Fibroblast of villous mesenchyme (primary cell): ENCODE results near the gene PXMP4. TPM values are rescaled to one million over a fixed set of nuclear protein-coding genes. Genes with fewer than 3 reads are reported as not detected.
"Not testable (repeated sequence)": the region's sequence is repeated elsewhere in the genome, so short reads cannot be mapped to it uniquely, and the experiment has no call there.

Experiments used
- DNase-seq: peaks from one replicate; pipeline ENCODE4 v3.0.0-alpha.2; 2010; ENCODE audit warnings: low read depth
- H3K4me3 ChIP-seq: 2 replicates; pipeline ENCODE4 v1.5.1; 2011; ENCODE audit warnings: low read depth, mild to moderate bottlenecking, low read length
- CTCF ChIP-seq: IDR thresholded peaks from 2 replicates; pipeline ENCODE4 v1.5.1; 2012; ENCODE audit warnings: low read depth, mild to moderate bottlenecking, low read length; ENCODE audit not compliant: insufficient read depth
- total RNA-seq: library from RNA; depleted of rRNA; stranded (reverse); fragments of >200 nt; gene quantifications from 2 replicates; pipeline ENCODE4 v1.2.3, GENCODE V29; 2012

Gene PXMP4
- total RNA-seq, 1 donor: 5.2 TPM

- H3K4me3 ChIP-seq: no peak overlapping the region
- no peak for DNase-seq
- TF ChIP-seq CTCF: no peak
These were observed 12.4 kb downstream of the PXMP4 start for GRCh38 chr20:33707668-33708067.

- TF ChIP-seq CTCF: no peak
- no peak for DNase-seq
These were observed 15.7 kb downstream of the PXMP4 start for GRCh38 chr20:33704197-33704924.

GRCh38 chr20:33703498-33704137 lies 16.5 kb downstream of the PXMP4 start:
- DNase-seq: no peak
- no peak overlapping the region for H3K4me3 ChIP-seq
- TF ChIP-seq CTCF: no peak

More at GRCh38 chr20:33704197-33704924, 15.7 kb downstream of the PXMP4 start:
- H3K4me3 ChIP-seq: no peak overlapping the region

- no peak for TF ChIP-seq CTCF
- no peak overlapping the region for H3K4me3 ChIP-seq
- DNase-seq: no peak
These were observed 17.2 kb downstream of the PXMP4 start for GRCh38 chr20:33702861-33703260.

GRCh38 chr20:33701629-33702450 lies 18.3 kb downstream of the PXMP4 start:
- no peak for DNase-seq
- TF ChIP-seq CTCF: no peak
- no peak overlapping the region for H3K4me3 ChIP-seq

GRCh38 chr20:33700696-33701441 lies 19.2 kb downstream of the PXMP4 start:
- not testable (repeated sequence) for DNase-seq, H3K4me3 ChIP-seq

GRCh38 chr20:33698966-33699365 lies 21.1 kb downstream of the PXMP4 start:
- DNase-seq: not testable (repeated sequence)

More at GRCh38 chr20:33698966-33699365, 21.1 kb downstream of the PXMP4 start:
- not testable (repeated sequence) for H3K4me3 ChIP-seq
